GM19324 (cell line): ENCODE results near the gene NINJ2.
"Not testable (repeated sequence)": the region's sequence is repeated elsewhere in the genome, so short reads cannot be mapped to it uniquely, and the experiment has no call there.

Source experiments
- ATAC-seq: cut with Tn5 transposase; IDR thresholded peaks from one replicate; pipeline ENCODE4 v1.9.1; 2021; ENCODE audit warnings: mild to moderate bottlenecking, moderate library complexity; ENCODE audit not compliant: unreplicated experiment, low FRiP score

NINJ2 gene

GRCh38 chr12:591167-592023 is 71.8 kb downstream of the NINJ2 start:
- no peak for ATAC-seq

- no peak for ATAC-seq
Measured at GRCh38 chr12:590206-590750, 73.0 kb downstream of the NINJ2 start.

- no peak for ATAC-seq
Measured at GRCh38 chr12:588646-589045, 74.6 kb downstream of the NINJ2 start.

- no peak for ATAC-seq
Measured at GRCh38 chr12:588024-588322, 75.3 kb downstream of the NINJ2 start.

GRCh38 chr12:587132-588023 is 75.9 kb downstream of the NINJ2 start:
- no peak for ATAC-seq

GRCh38 chr12:586318-587071 is 76.8 kb downstream of the NINJ2 start:
- no peak for ATAC-seq

GRCh38 chr12:585062-586061 is 77.9 kb downstream of the NINJ2 start:
- ATAC-seq: no peak

GRCh38 chr12:583251-583869 is 79.9 kb downstream of the NINJ2 start:
- ATAC-seq: no peak

- no peak for ATAC-seq
Measured at GRCh38 chr12:581746-582145, 81.5 kb downstream of the NINJ2 start.

GRCh38 chr12:581321-581720 is 81.9 kb downstream of the NINJ2 start:
- ATAC-seq: no peak

- no peak for ATAC-seq
Measured at GRCh38 chr12:580813-581212, 82.4 kb downstream of the NINJ2 start.

- no peak for ATAC-seq
Measured at GRCh38 chr12:579420-580110, 83.7 kb downstream of the NINJ2 start.

GRCh38 chr12:578748-579419 is 84.4 kb downstream of the NINJ2 start:
- ATAC-seq: no peak

- ATAC-seq: not testable (repeated sequence)
Measured at GRCh38 chr12:577994-578747, 85.1 kb downstream of the NINJ2 start.

GRCh38 chr12:576615-577110 is 86.6 kb downstream of the NINJ2 start:
- ATAC-seq: no peak

GRCh38 chr12:575948-576614 is 87.2 kb downstream of the NINJ2 start:
- ATAC-seq: peak; percentile 67

- no peak for ATAC-seq
Measured at GRCh38 chr12:575129-575502, 88.1 kb downstream of the NINJ2 start.
